Duodenal mucosa (tissue), 2 donors: ENCODE data around the gene SLC12A3.

Experiments used
- H3K27ac ChIP-seq: one replicate; pipeline ENCODE4 v1.7.0; 2013; ENCODE audit warnings: low read depth, low read length
- H3K27me3 ChIP-seq, 2 donors: one replicate each; pipeline ENCODE4 v1.7.0; 2013; ENCODE audit warnings: low read length in 2 of 2, control low read depth in 1 of 2; ENCODE audit not compliant: insufficient read depth in 2 of 2, control insufficient read depth in 1 of 2
- H3K36me3 ChIP-seq, 2 donors: one replicate each; pipeline ENCODE4 v1.7.0; 2013; ENCODE audit warnings: low read length in 2 of 2, control low read depth in 1 of 2; ENCODE audit not compliant: insufficient read depth in 2 of 2, control insufficient read depth in 1 of 2
- H3K4me1 ChIP-seq, 2 donors: one replicate each; pipeline ENCODE4 v1.7.0; 2013; ENCODE audit warnings: low read length in 2 of 2, control low read depth in 1 of 2; ENCODE audit not compliant: insufficient read depth in 2 of 2, control insufficient read depth in 1 of 2
- H3K4me3 ChIP-seq, 2 donors: one replicate each; pipeline ENCODE4 v1.7.0; 2013; ENCODE audit warnings: low read length in 2 of 2, low read depth in 1 of 2
- H3K9ac ChIP-seq, 2 donors: one replicate each; pipeline ENCODE4 v1.7.0; 2013; ENCODE audit warnings: low read length in 2 of 2, low read depth in 1 of 2
- H3K9me3 ChIP-seq, 2 donors: one replicate each; pipeline ENCODE4 v1.7.0; 2013; ENCODE audit warnings: low read length in 2 of 2, control low read depth in 1 of 2; ENCODE audit not compliant: control insufficient read depth in 1 of 2

The SLC12A3 gene

GRCh38 chr16:56907401-56907800 is 42.4 kb downstream of the SLC12A3 start:
- no peak overlapping the region for H3K27ac ChIP-seq
- H3K9me3 ChIP-seq, result no peaks in the 10 kb centered on the region
- no peak overlapping the region for H3K4me3 ChIP-seq
- no peaks in the 10 kb centered on the region for H3K36me3 ChIP-seq
- no peak overlapping the region for H3K9ac ChIP-seq
- H3K27me3 ChIP-seq, result no peaks in the 10 kb centered on the region
- peaks cover 26 to 34% of the 10 kb centered on the region in 2 donors for H3K4me1 ChIP-seq

- no peaks in the 10 kb centered on the region for H3K9me3 ChIP-seq
- H3K4me1 ChIP-seq, result peaks cover 37 to 47% of the 10 kb centered on the region in 2 donors
- no peak overlapping the region for H3K9ac ChIP-seq
- H3K27ac ChIP-seq, result no peak overlapping the region
- H3K36me3 ChIP-seq, result no peaks in the 10 kb centered on the region
- no peaks in the 10 kb centered on the region for H3K27me3 ChIP-seq
- H3K4me3 ChIP-seq, result no peak overlapping the region
Measured at GRCh38 chr16:56909527-56909979, 44.5 kb downstream of the SLC12A3 start.

- Histone ChIP-seq H3K4me3 (no peak overlapping the region), H3K4me1 (peaks cover 37 to 47% of the 10 kb centered on the region in 2 donors), H3K9ac (no peak overlapping the region), H3K9me3 (no peaks in the 10 kb centered on the region), H3K36me3 (no peaks in the 10 kb centered on the region), H3K27ac (no peak overlapping the region), H3K27me3 (no peaks in the 10 kb centered on the region)
Measured at GRCh38 chr16:56910112-56910511, 45.1 kb downstream of the SLC12A3 start.

GRCh38 chr16:56910654-56911539 is 45.9 kb downstream of the SLC12A3 start:
- Histone ChIP-seq H3K27me3 (no peaks in the 10 kb centered on the region), H3K9ac (peak overlapping the region in 1 of 2 donors; percentile 10), H3K4me1 (peaks cover 37 to 47% of the 10 kb centered on the region in 2 donors), H3K9me3 (no peaks in the 10 kb centered on the region), H3K36me3 (no peaks in the 10 kb centered on the region), H3K27ac (peak overlapping the region; percentile 39), H3K4me3 (no peak overlapping the region)

GRCh38 chr16:56911771-56912571 is 47.0 kb downstream of the SLC12A3 start:
- Histone ChIP-seq H3K4me3 (no peak overlapping the region), H3K36me3 (no peaks in the 10 kb centered on the region), H3K4me1 (peaks cover 42 to 57% of the 10 kb centered on the region in 2 donors), H3K27ac (peak overlapping the region; percentile 22), H3K9ac (no peak overlapping the region), H3K9me3 (no peaks in the 10 kb centered on the region), H3K27me3 (no peaks in the 10 kb centered on the region)

- Histone ChIP-seq H3K9me3 (no peaks in the 10 kb centered on the region), H3K4me3 (peak overlapping the region in 1 of 2 donors; percentile 13), H3K27ac (no peak overlapping the region), H3K9ac (no peak overlapping the region), H3K36me3 (no peaks in the 10 kb centered on the region), H3K27me3 (no peaks in the 10 kb centered on the region), H3K4me1 (peaks cover 42 to 66% of the 10 kb centered on the region in 2 donors)
Measured at GRCh38 chr16:56912746-56913708, 48.0 kb downstream of the SLC12A3 start.

GRCh38 chr16:56914896-56915295 is 49.9 kb downstream of the SLC12A3 start:
- no peaks in the 10 kb centered on the region for H3K27me3 ChIP-seq
- no peaks in the 10 kb centered on the region for H3K36me3 ChIP-seq
- no peak overlapping the region for H3K4me3 ChIP-seq
- no peak overlapping the region for H3K27ac ChIP-seq
- H3K4me1 ChIP-seq, result peaks cover 35 to 57% of the 10 kb centered on the region in 2 donors
- H3K9ac ChIP-seq, result no peak overlapping the region
- H3K9me3 ChIP-seq, result no peaks in the 10 kb centered on the region

- Histone ChIP-seq H3K9me3 (no peaks in the 10 kb centered on the region), H3K27me3 (no peaks in the 10 kb centered on the region), H3K9ac (no peak overlapping the region), H3K27ac (no peak overlapping the region), H3K4me3 (no peak overlapping the region), H3K36me3 (no peaks in the 10 kb centered on the region), H3K4me1 (peaks cover 31 to 54% of the 10 kb centered on the region in 2 donors)
Measured at GRCh38 chr16:56915336-56916119, 50.5 kb downstream of the SLC12A3 start.
